GM12878 (cell line): ENCODE results near the gene MAN1A1.

Experiments
- EP300 ChIP-seq, 2 experiments: fragments of 150-350 bp in 1 of 2; IDR thresholded peaks; 2 replicates each; pipeline ENCODE4 v1.6.1; 2011 to 2012; ENCODE audit warnings: low read depth in 2 of 2, low read length in 2 of 2, borderline replicate concordance in 1 of 2, improper control_type of control experiment in 1 of 2, inconsistent platforms in 1 of 2; ENCODE audit not compliant: control insufficient read depth in 1 of 2
- POLR2AphosphoS5 ChIP-seq: IDR thresholded peaks from 2 replicates; pipeline ENCODE4 v1.6.1; 2011; ENCODE audit warnings: mild to moderate bottlenecking, low read length, inconsistent platforms
- ZNF274 ChIP-seq: IDR thresholded peaks from one replicate; pipeline ENCODE4 v1.8.0; 2011; ENCODE audit not compliant: insufficient read length, insufficient read depth
- TF ChIP-seq, protein P1 (sequence below): IDR thresholded peaks from 2 replicates; pipeline ENCODE4 v1.6.1; 2011; ENCODE audit warnings: low read depth, mild to moderate bottlenecking, low read length, moderate library complexity, borderline replicate concordance; ENCODE audit errors: extremely low read depth
- TF ChIP-seq, protein P2 (sequence below): IDR thresholded peaks from 2 replicates; pipeline ENCODE4 v1.6.1; 2011; ENCODE audit warnings: mild to moderate bottlenecking, low read depth, low read length, moderate library complexity; ENCODE audit not compliant: insufficient replicate concordance
- TF ChIP-seq, protein P3 (sequence below): fragments of 450-650 bp; IDR thresholded peaks from 2 replicates; pipeline ENCODE4 v1.6.1; 2018; ENCODE audit warnings: mild to moderate bottlenecking, low read depth, moderate library complexity; ENCODE audit not compliant: partially characterized antibody
- TF ChIP-seq, protein P4 (sequence below), 3 experiments: IDR thresholded peaks in 2 of 3; conservative IDR thresholded peaks in 1 of 3; 2 replicates each; pipeline ENCODE4 v1.5.1; 2011; ENCODE audit warnings: low read depth in 3 of 3, low read length in 3 of 3, mild to moderate bottlenecking in 3 of 3, control low read depth in 2 of 3, moderate library complexity in 2 of 3, inconsistent platforms in 1 of 3, mixed read lengths in 1 of 3; ENCODE audit not compliant: control insufficient read depth in 2 of 3, insufficient read depth in 1 of 3; ENCODE audit errors: extremely low read depth in 1 of 3

DNA sequence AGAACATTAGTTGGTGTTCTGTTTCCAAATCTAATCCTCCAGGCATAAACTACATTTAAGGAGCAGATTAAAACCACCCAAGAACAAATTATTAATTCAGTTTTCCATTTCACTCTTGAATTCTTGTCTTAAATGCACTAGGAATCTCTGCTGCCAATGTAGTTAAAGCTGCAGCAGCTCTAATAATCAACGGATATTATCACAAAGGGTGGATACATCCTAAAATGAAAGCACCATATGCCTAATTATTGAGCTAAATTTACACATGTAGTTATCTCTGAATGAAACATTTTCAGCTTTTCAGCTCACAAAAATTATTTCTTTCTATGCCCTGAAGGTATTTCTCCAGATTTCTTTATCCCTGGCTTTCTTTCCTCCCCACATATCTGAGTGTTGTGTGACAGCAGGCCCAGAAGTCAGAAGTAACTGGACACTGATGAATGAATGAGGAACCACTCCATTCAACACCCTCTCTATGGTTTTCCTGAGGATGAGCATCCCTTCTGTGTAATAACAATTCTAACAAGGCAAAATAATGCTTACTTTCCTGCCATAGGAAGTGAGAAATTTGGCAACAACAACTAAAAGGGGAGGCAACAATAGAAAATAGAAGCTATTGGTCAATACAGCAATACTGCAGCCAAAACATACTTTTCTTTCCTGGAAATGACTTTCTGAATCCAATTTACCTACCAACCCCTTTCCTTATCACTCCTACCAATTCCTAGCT lies 14.9 kb downstream of the MAN1A1 start:
- TF ChIP-seq, protein P1, sequence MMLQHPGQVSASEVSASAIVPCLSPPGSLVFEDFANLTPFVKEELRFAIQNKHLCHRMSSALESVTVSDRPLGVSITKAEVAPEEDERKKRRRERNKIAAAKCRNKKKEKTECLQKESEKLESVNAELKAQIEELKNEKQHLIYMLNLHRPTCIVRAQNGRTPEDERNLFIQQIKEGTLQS, result no peak
- TF ChIP-seq ZNF274 (no peak), EP300 (IDR thresholded peaks at IDR 0.05; ENCODE audit: borderline replicate concordance in 1 of 2, control insufficient read depth in 1 of 2, low read depth in 2 of 2, low read length in 2 of 2) (no peak), POLR2AphosphoS5 (no peak)
- TF ChIP-seq, protein P2, sequence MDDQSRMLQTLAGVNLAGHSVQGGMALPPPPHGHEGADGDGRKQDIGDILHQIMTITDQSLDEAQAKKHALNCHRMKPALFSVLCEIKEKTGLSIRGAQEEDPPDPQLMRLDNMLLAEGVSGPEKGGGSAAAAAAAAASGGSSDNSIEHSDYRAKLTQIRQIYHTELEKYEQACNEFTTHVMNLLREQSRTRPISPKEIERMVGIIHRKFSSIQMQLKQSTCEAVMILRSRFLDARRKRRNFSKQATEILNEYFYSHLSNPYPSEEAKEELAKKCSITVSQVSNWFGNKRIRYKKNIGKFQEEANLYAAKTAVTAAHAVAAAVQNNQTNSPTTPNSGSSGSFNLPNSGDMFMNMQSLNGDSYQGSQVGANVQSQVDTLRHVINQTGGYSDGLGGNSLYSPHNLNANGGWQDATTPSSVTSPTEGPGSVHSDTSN, result no peak
- TF ChIP-seq, protein P3, sequence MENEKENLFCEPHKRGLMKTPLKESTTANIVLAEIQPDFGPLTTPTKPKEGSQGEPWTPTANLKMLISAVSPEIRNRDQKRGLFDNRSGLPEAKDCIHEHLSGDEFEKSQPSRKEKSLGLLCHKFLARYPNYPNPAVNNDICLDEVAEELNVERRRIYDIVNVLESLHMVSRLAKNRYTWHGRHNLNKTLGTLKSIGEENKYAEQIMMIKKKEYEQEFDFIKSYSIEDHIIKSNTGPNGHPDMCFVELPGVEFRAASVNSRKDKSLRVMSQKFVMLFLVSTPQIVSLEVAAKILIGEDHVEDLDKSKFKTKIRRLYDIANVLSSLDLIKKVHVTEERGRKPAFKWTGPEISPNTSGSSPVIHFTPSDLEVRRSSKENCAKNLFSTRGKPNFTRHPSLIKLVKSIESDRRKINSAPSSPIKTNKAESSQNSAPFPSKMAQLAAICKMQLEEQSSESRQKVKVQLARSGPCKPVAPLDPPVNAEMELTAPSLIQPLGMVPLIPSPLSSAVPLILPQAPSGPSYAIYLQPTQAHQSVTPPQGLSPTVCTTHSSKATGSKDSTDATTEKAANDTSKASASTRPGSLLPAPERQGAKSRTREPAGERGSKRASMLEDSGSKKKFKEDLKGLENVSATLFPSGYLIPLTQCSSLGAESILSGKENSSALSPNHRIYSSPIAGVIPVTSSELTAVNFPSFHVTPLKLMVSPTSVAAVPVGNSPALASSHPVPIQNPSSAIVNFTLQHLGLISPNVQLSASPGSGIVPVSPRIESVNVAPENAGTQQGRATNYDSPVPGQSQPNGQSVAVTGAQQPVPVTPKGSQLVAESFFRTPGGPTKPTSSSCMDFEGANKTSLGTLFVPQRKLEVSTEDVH, result no peak
- TF ChIP-seq, protein P4, sequence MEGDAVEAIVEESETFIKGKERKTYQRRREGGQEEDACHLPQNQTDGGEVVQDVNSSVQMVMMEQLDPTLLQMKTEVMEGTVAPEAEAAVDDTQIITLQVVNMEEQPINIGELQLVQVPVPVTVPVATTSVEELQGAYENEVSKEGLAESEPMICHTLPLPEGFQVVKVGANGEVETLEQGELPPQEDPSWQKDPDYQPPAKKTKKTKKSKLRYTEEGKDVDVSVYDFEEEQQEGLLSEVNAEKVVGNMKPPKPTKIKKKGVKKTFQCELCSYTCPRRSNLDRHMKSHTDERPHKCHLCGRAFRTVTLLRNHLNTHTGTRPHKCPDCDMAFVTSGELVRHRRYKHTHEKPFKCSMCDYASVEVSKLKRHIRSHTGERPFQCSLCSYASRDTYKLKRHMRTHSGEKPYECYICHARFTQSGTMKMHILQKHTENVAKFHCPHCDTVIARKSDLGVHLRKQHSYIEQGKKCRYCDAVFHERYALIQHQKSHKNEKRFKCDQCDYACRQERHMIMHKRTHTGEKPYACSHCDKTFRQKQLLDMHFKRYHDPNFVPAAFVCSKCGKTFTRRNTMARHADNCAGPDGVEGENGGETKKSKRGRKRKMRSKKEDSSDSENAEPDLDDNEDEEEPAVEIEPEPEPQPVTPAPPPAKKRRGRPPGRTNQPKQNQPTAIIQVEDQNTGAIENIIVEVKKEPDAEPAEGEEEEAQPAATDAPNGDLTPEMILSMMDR (IDR thresholded peaks at IDR 0.05 in 2 of 3, conservative IDR thresholded peaks at IDR 0.05 in 1 of 3; ENCODE audit: control insufficient read depth in 2 of 3, extremely low read depth in 1 of 3, insufficient read depth in 1 of 3, low read depth in 3 of 3, low read length in 3 of 3), result no peak
